ENCODE data around the gene MIAT. TPM values are rescaled to one million over a fixed set of nuclear protein-coding genes. Genes with fewer than 3 reads are reported as not detected.

MIAT gene
- total RNA-seq, 4 donors from 2014 or later, result 0.49 to 1.5 (median 0.93) TPM

DNA sequence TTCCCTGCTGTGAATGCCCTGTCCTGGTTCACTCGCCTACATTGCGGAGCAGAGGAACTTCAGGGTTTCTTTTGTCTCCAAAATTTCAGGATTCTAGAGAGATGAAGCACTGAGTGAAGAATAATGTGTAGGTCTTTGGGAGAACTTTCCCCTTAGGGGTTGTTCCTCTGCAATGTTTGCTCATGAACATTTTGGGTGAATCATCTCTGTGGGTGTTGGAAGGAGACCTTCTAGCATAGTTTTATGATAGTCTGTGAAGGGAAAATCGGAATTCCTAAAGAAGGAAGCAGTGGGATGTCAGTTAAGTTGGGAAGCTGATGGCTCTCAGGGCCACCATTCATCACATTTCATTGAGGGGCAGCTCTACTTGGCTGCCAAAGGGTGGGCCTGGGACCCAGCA is 64.8 kb downstream of the MIAT start:
- TF ChIP-seq, protein P1, sequence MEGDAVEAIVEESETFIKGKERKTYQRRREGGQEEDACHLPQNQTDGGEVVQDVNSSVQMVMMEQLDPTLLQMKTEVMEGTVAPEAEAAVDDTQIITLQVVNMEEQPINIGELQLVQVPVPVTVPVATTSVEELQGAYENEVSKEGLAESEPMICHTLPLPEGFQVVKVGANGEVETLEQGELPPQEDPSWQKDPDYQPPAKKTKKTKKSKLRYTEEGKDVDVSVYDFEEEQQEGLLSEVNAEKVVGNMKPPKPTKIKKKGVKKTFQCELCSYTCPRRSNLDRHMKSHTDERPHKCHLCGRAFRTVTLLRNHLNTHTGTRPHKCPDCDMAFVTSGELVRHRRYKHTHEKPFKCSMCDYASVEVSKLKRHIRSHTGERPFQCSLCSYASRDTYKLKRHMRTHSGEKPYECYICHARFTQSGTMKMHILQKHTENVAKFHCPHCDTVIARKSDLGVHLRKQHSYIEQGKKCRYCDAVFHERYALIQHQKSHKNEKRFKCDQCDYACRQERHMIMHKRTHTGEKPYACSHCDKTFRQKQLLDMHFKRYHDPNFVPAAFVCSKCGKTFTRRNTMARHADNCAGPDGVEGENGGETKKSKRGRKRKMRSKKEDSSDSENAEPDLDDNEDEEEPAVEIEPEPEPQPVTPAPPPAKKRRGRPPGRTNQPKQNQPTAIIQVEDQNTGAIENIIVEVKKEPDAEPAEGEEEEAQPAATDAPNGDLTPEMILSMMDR (IDR thresholded peaks at IDR 0.05; ENCODE audit: low read depth), result no peak

DNA sequence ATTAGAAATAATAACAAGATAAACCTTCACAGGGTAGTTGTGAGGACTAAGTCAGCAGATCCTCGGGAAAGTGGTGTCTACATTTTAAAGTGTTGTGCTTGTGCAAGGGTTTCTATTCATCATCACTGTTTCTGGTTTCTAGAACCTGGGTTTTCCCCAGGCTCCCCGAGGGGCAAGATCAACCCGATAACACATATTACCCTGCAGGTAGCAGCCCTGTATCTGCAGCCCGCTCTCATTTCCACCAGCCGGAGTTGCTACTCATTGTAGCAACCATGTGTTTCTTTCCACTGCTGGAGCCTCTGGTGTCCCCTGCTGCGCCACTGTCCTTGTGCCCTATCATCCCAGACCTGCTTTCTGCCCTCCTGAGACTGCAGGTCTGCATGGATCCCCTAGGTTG is 67.0 kb downstream of the MIAT start:
- TF ChIP-seq, protein P1 (IDR thresholded peaks at IDR 0.05; ENCODE audit: low read depth), result no peak

DNA sequence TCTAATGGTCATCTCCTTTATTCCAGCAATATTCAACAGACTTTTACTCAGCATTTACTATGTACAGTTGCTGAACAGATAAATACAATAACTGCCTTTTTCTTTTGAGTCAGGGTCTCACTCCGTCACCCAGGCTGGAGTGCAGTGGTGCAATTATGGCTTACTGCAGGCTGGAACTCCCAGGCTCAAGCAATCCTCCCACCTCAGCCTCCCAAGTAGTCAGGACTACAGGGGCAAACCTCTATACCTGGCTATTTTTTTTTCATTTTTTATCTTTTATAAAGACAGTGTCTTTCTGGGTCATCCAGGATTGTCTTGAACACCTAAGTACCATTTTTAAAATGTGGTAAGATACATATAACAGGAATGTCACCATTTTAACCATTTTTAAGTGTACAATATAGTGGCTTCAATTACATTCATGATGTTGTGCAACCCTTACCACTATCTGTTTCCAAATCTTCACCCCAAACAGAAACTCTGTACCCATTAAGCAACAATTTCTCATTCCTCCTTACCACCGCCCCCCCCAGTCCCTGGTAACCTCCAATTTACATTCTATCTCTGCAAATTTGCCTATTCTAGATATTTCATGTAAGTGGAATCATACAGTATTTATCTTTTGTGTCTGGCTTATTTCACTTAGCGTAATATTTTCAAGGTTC is 67.8 kb downstream of the MIAT start:
- TF ChIP-seq, protein P1 (IDR thresholded peaks at IDR 0.05; ENCODE audit: low read depth), result no peak

Small RNA genes lying within 50 kb of the gene (small RNA-seq; reads per million reads assigned to genes)
- gene RF01874, result not detected

Other genes with a start within 250 kb of the MIAT start
- 1 to 10 TPM in 1 of 4 donors, under 1 TPM in 2, not detected in 1; 0.49 to 1.7 (median 0.88) TPM for gene ASPHD2, start 228.3 kb upstream of the MIAT start, total RNA-seq
- gene HPS4, start 173.8 kb upstream of the MIAT start, total RNA-seq, result 10 to 100 TPM; 29.0 to 32.8 (median 31.6) TPM
- gene SRRD, start 173.7 kb upstream of the MIAT start, total RNA-seq, result 10 to 100 TPM in 3 of 4 donors, 1 to 10 TPM in 1; 5.8 to 18.3 (median 14.5) TPM
- gene TFIP11, start 145.1 kb upstream of the MIAT start, total RNA-seq, result 10 to 100 TPM; 15.8 to 41.6 (median 18.7) TPM
- gene TPST2, start 67.5 kb upstream of the MIAT start, total RNA-seq, result 10 to 100 TPM; 39.1 to 74.6 (median 48.3) TPM
- 1 to 10 TPM in 2 of 4 donors, under 1 TPM in 2; 0.75 to 3.7 (median 1.0) TPM for gene CRYBB1, start 39.6 kb upstream of the MIAT start, total RNA-seq
- not detected for gene CRYBA4, start 35.6 kb upstream of the MIAT start, total RNA-seq

Data from subcutaneous adipose tissue (tissue), 4 donors.